ENCODE measurements around the gene MS4A4E.

DNA sequence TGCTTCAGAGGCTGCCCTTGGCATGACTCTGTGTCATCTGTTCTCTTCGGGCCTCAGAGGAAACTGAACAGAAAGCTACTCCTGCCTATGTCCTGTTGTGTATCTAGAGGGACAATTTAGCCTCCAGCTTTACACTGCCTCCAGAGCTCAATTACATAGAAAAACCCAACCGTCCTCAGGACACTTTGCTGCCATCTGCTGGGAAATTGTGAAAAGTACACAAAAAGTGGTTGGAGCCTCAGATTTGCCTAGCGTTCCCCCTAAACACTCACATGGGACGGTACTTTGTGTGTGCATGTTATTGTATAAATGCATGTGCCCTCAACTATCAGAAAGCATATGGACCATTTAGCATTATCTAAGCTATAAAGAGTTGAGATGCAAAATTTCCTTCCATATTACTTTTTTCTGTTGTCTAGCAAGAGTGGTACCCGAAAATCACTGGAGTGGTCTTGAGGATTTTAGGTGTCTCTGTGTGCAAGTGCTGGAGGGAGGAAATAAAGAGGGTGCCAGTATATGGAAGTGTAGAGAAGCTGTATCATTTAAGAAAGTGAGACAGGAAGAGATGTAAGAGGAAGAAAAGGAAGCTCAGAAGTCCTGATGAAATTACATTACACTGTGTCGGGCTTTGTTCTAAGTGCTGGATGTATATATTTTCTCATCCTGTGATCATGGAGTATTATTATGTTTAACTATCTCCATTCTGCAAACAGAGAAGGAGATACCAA lies 8.7 kb upstream of the MS4A4E start:
- TF ChIP-seq, protein P1, sequence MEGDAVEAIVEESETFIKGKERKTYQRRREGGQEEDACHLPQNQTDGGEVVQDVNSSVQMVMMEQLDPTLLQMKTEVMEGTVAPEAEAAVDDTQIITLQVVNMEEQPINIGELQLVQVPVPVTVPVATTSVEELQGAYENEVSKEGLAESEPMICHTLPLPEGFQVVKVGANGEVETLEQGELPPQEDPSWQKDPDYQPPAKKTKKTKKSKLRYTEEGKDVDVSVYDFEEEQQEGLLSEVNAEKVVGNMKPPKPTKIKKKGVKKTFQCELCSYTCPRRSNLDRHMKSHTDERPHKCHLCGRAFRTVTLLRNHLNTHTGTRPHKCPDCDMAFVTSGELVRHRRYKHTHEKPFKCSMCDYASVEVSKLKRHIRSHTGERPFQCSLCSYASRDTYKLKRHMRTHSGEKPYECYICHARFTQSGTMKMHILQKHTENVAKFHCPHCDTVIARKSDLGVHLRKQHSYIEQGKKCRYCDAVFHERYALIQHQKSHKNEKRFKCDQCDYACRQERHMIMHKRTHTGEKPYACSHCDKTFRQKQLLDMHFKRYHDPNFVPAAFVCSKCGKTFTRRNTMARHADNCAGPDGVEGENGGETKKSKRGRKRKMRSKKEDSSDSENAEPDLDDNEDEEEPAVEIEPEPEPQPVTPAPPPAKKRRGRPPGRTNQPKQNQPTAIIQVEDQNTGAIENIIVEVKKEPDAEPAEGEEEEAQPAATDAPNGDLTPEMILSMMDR (IDR thresholded peaks at IDR 0.05; ENCODE audit: insufficient read depth, low read length, poor library complexity, severe bottlenecking): no peak
- no peak for TF ChIP-seq EZH2phosphoT487 (conservative IDR thresholded peaks at IDR 0.05; ENCODE audit: low read length)

Measured in SU-DHL-6 (cell line).